ENCODE data around the gene WNT3A.

The WNT3A gene

DNA sequence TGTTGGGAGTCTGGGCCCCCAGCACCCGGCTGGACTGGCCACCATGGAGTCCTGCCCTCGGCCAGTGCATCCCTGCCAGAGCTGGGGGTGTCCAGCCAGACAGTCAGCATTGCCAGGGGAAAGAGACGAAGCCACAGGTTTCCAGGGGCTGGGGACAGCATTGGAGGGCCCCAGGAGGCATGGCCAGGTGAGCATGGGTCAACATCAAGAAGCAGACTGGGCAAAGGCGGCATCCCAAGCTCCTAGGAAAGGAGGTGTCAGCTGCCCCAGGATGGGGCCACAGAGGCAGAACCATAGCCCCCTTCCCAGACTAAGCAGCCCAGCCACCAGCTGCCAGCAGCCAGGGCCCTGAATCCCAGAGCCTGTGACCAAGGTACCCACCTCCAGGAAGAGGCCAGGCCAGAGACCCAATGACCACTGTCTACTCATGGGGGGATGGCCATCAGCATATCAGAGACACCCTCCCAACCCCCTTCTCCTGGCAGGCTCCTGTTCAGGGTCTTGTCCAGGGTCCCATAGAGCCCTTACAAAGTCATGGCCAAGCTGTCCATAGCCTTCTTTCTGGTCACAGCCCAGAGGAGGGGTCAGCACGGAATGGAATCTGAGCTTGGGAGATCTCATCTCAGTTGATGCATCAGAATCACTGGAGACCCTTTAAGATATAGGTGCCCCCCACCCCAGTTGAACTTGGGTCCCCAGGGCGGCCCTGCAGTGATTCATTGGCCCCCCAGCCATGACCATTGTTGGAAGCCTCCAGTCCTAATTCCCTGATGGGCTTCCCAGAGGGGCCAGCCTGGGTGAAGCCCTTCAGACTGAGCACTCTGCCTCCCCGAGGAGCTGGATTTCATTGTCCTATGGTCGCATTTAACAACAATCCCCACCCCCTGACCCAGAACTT, 32.5 kb downstream of the WNT3A start:
- TF ChIP-seq, protein P1, sequence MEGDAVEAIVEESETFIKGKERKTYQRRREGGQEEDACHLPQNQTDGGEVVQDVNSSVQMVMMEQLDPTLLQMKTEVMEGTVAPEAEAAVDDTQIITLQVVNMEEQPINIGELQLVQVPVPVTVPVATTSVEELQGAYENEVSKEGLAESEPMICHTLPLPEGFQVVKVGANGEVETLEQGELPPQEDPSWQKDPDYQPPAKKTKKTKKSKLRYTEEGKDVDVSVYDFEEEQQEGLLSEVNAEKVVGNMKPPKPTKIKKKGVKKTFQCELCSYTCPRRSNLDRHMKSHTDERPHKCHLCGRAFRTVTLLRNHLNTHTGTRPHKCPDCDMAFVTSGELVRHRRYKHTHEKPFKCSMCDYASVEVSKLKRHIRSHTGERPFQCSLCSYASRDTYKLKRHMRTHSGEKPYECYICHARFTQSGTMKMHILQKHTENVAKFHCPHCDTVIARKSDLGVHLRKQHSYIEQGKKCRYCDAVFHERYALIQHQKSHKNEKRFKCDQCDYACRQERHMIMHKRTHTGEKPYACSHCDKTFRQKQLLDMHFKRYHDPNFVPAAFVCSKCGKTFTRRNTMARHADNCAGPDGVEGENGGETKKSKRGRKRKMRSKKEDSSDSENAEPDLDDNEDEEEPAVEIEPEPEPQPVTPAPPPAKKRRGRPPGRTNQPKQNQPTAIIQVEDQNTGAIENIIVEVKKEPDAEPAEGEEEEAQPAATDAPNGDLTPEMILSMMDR (IDR thresholded peaks at IDR 0.05; ENCODE audit: low read depth, low read length), result no peak
- no peak for DNase-seq (ENCODE audit: low read depth in 2 of 2)
- no peak overlapping the region for H3K4me3 ChIP-seq (replicated peaks in 1 of 2; ENCODE audit: low read depth in 2 of 2, low read length in 2 of 2)

DNA sequence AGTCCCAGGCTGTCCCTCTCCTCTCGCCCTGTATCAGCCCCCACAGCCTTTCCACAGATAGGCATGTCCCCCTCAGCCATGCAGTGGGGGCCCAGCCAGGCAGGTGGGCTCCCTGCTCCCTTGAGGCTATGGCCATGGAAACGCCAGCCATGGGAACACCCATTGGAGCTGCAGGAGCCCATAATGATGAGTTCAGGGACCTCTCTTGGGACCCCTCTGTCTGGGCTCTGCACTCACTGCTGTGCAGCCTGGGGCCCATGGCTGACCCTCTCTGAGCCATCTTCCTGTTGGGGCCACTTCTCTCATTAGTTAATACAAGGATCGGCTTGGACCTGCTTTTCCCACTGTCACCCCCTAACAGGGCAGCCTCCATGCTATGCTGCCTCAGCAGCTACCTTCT, 33.2 kb downstream of the WNT3A start:
- H3K4me3 ChIP-seq (replicated peaks in 1 of 2; ENCODE audit: low read depth in 2 of 2, low read length in 2 of 2), result no peak overlapping the region
- DNase-seq (ENCODE audit: low read depth in 2 of 2), result no peak
- TF ChIP-seq, protein P1 (IDR thresholded peaks at IDR 0.05; ENCODE audit: low read depth, low read length), result no peak

- no peak for DNase-seq (ENCODE audit: low read depth in 2 of 2)
- TF ChIP-seq, protein P1 (IDR thresholded peaks at IDR 0.05; ENCODE audit: low read depth, low read length), result no peak
- H3K4me3 ChIP-seq (replicated peaks in 1 of 2; ENCODE audit: low read depth in 2 of 2, low read length in 2 of 2), result no peak overlapping the region
Measured at GRCh38 chr1:228041316-228041715, 34.5 kb downstream of the WNT3A start.

- TF ChIP-seq, protein P1 (IDR thresholded peaks at IDR 0.05; ENCODE audit: low read depth, low read length), result no peak
- H3K4me3 ChIP-seq (replicated peaks in 1 of 2; ENCODE audit: low read depth in 2 of 2, low read length in 2 of 2), result no peak overlapping the region
- no peak for DNase-seq (ENCODE audit: low read depth in 2 of 2)
Measured at GRCh38 chr1:228042508-228042907, 35.7 kb downstream of the WNT3A start.

DNA sequence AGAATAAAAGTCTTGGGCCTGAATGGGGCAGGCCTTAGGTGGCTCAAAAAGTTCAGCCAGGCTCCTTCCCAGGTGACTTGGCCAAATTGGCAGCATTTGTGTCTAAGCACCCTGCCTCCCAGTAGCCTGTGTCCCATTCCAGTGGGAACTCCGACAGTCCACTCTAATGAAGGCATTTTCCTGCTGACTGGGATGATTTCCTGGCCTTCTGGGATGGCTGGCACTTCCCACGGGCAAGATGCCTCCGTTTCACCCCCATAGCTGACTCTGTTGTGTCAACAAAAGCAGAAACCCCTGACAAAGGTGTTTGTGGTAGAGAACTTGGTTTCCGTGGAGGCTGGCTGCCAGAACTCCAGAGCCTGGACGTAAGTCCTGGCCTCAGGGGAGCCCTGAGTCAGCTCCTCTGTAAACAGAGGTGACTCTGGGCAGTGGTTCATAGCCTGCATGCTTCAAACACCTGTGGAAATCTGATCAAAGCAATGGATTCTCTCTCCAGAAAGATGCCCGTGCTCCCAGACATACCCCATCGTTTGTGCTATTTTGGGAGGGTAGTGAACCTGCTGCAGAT, 36.6 kb downstream of the WNT3A start:
- TF ChIP-seq, protein P1 (IDR thresholded peaks at IDR 0.05; ENCODE audit: low read depth, low read length), result no peak
- peak in 1 of 2 donors; percentile 33 for DNase-seq (ENCODE audit: low read depth in 2 of 2)
- H3K4me3 ChIP-seq (replicated peaks in 1 of 2; ENCODE audit: low read depth in 2 of 2, low read length in 2 of 2), result no peak overlapping the region

- TF ChIP-seq, protein P1 (IDR thresholded peaks at IDR 0.05; ENCODE audit: low read depth, low read length), result no peak
- no peak overlapping the region for H3K4me3 ChIP-seq (replicated peaks in 1 of 2; ENCODE audit: low read depth in 2 of 2, low read length in 2 of 2)
Measured at GRCh38 chr1:228044961-228045360, 38.2 kb downstream of the WNT3A start.

More at GRCh38 chr1:228044961-228045360, 38.2 kb downstream of the WNT3A start:
- no peak for DNase-seq (ENCODE audit: low read depth in 2 of 2)
